ENCODE data around the gene CLEC3B.

DNA sequence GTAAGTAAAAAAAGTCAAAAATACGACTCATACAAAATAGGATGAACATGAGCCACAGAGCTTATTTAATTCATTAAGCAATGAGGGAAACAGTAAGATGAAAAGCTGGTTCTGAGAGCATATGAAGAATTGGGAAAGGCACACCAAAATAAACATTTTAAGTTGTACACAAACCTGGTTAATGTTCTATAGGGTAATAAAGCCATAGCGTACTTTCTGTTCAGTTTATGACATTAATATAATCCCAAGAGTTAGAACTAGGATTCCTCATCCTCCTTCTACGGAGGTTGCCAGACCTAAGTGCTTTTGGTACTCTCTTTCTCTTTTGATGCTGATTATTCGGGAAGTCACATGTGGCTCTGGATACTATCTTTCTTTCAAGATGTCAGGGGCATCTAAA is 41.4 kb downstream of the CLEC3B start:
- TF ChIP-seq YY1 (IDR thresholded peaks at IDR 0.05; ENCODE audit: low read depth, low read length), result no peak
- no peak for TF ChIP-seq FOSL1 (IDR thresholded peaks at IDR 0.05; ENCODE audit: insufficient read depth, low read depth, low read length)
- TF ChIP-seq EP300 (IDR thresholded peaks at IDR 0.05; ENCODE audit: borderline replicate concordance in 1 of 2, low read depth in 2 of 2, low read length in 2 of 2), result no peak
- TF ChIP-seq, protein P1, sequence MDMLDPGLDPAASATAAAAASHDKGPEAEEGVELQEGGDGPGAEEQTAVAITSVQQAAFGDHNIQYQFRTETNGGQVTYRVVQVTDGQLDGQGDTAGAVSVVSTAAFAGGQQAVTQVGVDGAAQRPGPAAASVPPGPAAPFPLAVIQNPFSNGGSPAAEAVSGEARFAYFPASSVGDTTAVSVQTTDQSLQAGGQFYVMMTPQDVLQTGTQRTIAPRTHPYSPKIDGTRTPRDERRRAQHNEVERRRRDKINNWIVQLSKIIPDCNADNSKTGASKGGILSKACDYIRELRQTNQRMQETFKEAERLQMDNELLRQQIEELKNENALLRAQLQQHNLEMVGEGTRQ (IDR thresholded peaks at IDR 0.05; ENCODE audit: low read length), result no peak
- no peak for TF ChIP-seq POLR2A (IDR thresholded peaks at IDR 0.05; ENCODE audit: control extremely low read depth in 1 of 2, low read depth in 2 of 2, low read length in 2 of 2)
- no peak for TF ChIP-seq RAD21 (IDR thresholded peaks at IDR 0.05 in 1 of 2, conservative IDR thresholded peaks at IDR 0.05 in 1 of 2; ENCODE audit: low read depth in 2 of 2, low read length in 2 of 2)
